Upper lobe of left lung (tissue), 6 donors: Measurements from ENCODE around the gene CNN1. TPM values are rescaled to one million over a fixed set of nuclear protein-coding genes. Genes with fewer than 3 reads are reported as not detected.
A peak's percentile ranks its signal among the peaks of the same experiment; 100 is the strongest.

Source experiments
- ATAC-seq, 2 donors: fragments of 200-7000 bp; cut with Tn5 transposase; one replicate each; pipeline ENCODE4 v1.9.1; 2022; ENCODE audit warnings: mild to moderate bottlenecking in 2 of 2, moderate library complexity in 2 of 2; ENCODE audit not compliant: low FRiP score in 2 of 2
- DNase-seq, 2 donors: peaks; one replicate each; pipeline ENCODE4 v3.0.0-alpha.2; 2019 to 2020
- H3K27ac ChIP-seq, 4 donors: fragments of 200-600 bp; sonication (generic); one replicate each; pipeline ENCODE4 v1.5.1; 2016 to 2019
- H3K27me3 ChIP-seq, 4 donors: fragments of 200-600 bp; sonication (generic); one replicate each; pipeline ENCODE4 v1.5.1; 2017 to 2019
- H3K36me3 ChIP-seq, 4 donors: fragments of 200-600 bp; sonication (generic); one replicate each; pipeline ENCODE4 v1.5.1; 2016 to 2019
- H3K4me1 ChIP-seq, 4 donors: fragments of 200-600 bp; sonication (generic); one replicate each; pipeline ENCODE4 v1.5.1; 2018 to 2019
- H3K4me3 ChIP-seq, 4 donors: fragments of 200-600 bp; sonication (generic); one replicate each; pipeline ENCODE4 v1.5.1; 2017 to 2019; ENCODE audit warnings: mild to moderate bottlenecking in 2 of 4, moderate library complexity in 1 of 4
- H3K9me3 ChIP-seq, 4 donors: fragments of 200-600 bp; sonication (generic); one replicate each; pipeline ENCODE4 v1.5.1; 2018 to 2019
- CTCF ChIP-seq, 6 experiments: fragments of 450-650 bp in 4 of 6; fragments of 200-600 bp in 2 of 6; sonication (generic) in 2 of 6; IDR thresholded peaks; one replicate each; pipeline ENCODE4 v1.5.1; 2016 to 2019; ENCODE audit warnings: antibody characterized with exemption in 6 of 6
- EP300 ChIP-seq, 4 donors: sonication (generic); formaldehyde crosslinking; IDR thresholded peaks; one replicate each; pipeline ENCODE4 v1.5.1; 2017; ENCODE audit warnings: antibody characterized with exemption in 4 of 4, control low read depth in 2 of 4
- POLR2A ChIP-seq, 4 donors: fragments of 450-650 bp; IDR thresholded peaks; one replicate each; pipeline ENCODE4 v1.5.1; 2016 to 2017; ENCODE audit warnings: antibody characterized with exemption in 4 of 4, mild to moderate bottlenecking in 2 of 4
- POLR2AphosphoS5 ChIP-seq, 2 donors: sonication (generic); formaldehyde crosslinking; IDR thresholded peaks; one replicate each; pipeline ENCODE4 v1.5.1; 2017; ENCODE audit warnings: antibody characterized with exemption in 2 of 2
- WGBS, 2 donors: methylation state at CpG; one replicate each; pipeline ENCODE4 v1.1.5; 2017 to 2018; 5-methylcytosine and 5-hydroxymethylcytosine counted together
- total RNA-seq, 6 donors: library from RNA; depleted of rRNA in 4 of 6; stranded (reverse); fragments of >200 nt in 4 of 6; gene quantifications; one replicate each; pipeline versions ENCODE4 v1.1.0 to v1.2.1, GENCODE V29; 2016 to 2021
- donor health status: DM: no; HTN: no; CAD: no; lungs with moderate emphysema.
- donor health status: DM: no; HTN: yes; CAD: no; lungs with severe emphysema.

The CNN1 gene
- total RNA-seq, 6 donors from 2014 or later = 3.1 to 47.9 (median 20.7) TPM

- H3K4me3 ChIP-seq = no peak overlapping the region
- peaks cover 0 to 49% (median 25%) of the 10 kb centered on the region in 4 donors for H3K36me3 ChIP-seq
- no peaks in the 10 kb centered on the region for H3K4me1 ChIP-seq
- H3K27me3 ChIP-seq = no peaks in the 10 kb centered on the region
- ATAC-seq (peak; percentile 60 to 79), DNase-seq (peak in 1 of 2 donors; percentile 49)
- H3K27ac ChIP-seq = no peak overlapping the region
- 73 to 88% methylated on average over 11 to 17 of the region's 17 CpGs for WGBS, 2 donors
- TF ChIP-seq CTCF (IDR thresholded peaks at IDR 0.05) (peak; percentile 35 to 59 (median 52)), EP300 (IDR thresholded peaks at IDR 0.05) (no peak)
- H3K9me3 ChIP-seq = no peaks in the 10 kb centered on the region
These were observed 42.1 kb upstream of the CNN1 start for GRCh38 chr19:11496391-11497163.

DNA sequence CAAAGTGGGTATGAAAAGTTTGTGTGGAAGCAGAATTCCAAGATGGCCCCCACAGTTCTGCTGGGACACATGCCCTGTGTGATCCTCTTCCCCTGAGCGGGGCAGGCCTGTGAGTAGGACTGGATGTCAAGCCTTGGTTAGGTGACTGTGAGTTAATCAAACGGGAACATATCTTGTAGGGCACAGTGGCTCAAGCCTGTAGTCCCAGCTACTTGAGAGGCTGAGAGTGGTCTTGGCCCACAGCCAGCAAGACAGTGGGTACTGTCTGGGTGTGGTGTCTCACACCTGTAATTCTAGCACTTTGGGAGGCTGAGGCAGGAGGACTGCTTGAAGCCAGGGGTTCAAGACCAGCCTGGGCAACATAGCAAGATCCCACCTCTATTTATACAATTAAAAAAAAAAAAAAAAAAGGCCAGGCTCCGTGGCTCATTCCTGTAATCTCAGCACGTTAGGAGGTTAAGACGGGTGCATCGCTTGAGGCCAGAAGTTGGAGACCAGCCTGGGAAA, 39.4 kb upstream of the CNN1 start:
- TF ChIP-seq EP300 (IDR thresholded peaks at IDR 0.05) = no peak
- no peak for TF ChIP-seq POLR2AphosphoS5 (IDR thresholded peaks at IDR 0.05)
- TF ChIP-seq POLR2A (IDR thresholded peaks at IDR 0.05) = no peak
- TF ChIP-seq CTCF (IDR thresholded peaks at IDR 0.05) = no peak
- Histone ChIP-seq H3K27ac (no peak overlapping the region), H3K4me3 (no peak overlapping the region), H3K9me3 (no peaks in the 10 kb centered on the region), H3K27me3 (no peaks in the 10 kb centered on the region), H3K4me1 (peaks cover 0 to under 1% (median 0%) of the 10 kb centered on the region in 4 donors), H3K36me3 (peaks cover 0 to 34% (median 19%) of the 10 kb centered on the region in 4 donors)
- DNase-seq (no peak), ATAC-seq (no peak)
- 89 to 92% methylated on average over 6 of the region's 6 CpGs for WGBS, 2 donors

- peaks cover 4 to 7% (median 5%) of the 10 kb centered on the region in 4 donors for H3K4me1 ChIP-seq
- 70 to 78% methylated on average over 7 of the region's 7 CpGs for WGBS, 2 donors
- H3K27ac ChIP-seq = no peak overlapping the region
- DNase-seq (no peak), ATAC-seq (no peak)
- H3K36me3 ChIP-seq = peaks cover 0 to 27% (median 16%) of the 10 kb centered on the region in 4 donors
- H3K4me3 ChIP-seq = no peak overlapping the region
- no peaks in the 10 kb centered on the region for H3K9me3 ChIP-seq
- no peak for TF ChIP-seq EP300 (IDR thresholded peaks at IDR 0.05)
- no peak for TF ChIP-seq CTCF (IDR thresholded peaks at IDR 0.05)
- no peak for TF ChIP-seq POLR2A (IDR thresholded peaks at IDR 0.05)
- no peak for TF ChIP-seq POLR2AphosphoS5 (IDR thresholded peaks at IDR 0.05)
- no peaks in the 10 kb centered on the region for H3K27me3 ChIP-seq
These were observed 38.7 kb upstream of the CNN1 start for GRCh38 chr19:11499890-11500420.

GRCh38 chr19:11504502-11505031, 34.1 kb upstream of the CNN1 start:
- Histone ChIP-seq H3K36me3 (no peaks in the 10 kb centered on the region), H3K9me3 (no peaks in the 10 kb centered on the region), H3K27me3 (no peaks in the 10 kb centered on the region), H3K4me1 (peaks cover 10 to 20% (median 15%) of the 10 kb centered on the region in 4 donors), H3K27ac (peak overlapping the region; percentile 47 to 97 (median 90)), H3K4me3 (peak overlapping the region in 3 of 4 donors; percentile 70 to 89 (median 89))
- DNase-seq (no peak), ATAC-seq (no peak)
- WGBS, 2 donors = 43 to 62% methylated on average over 6 to 7 of the region's 7 CpGs
- TF ChIP-seq EP300 (IDR thresholded peaks at IDR 0.05) (no peak), POLR2AphosphoS5 (IDR thresholded peaks at IDR 0.05) (no peak), POLR2A (IDR thresholded peaks at IDR 0.05) (no peak), CTCF (IDR thresholded peaks at IDR 0.05) (no peak)
